ENCODE results near the gene HSPA4.

Gene HSPA4

DNA sequence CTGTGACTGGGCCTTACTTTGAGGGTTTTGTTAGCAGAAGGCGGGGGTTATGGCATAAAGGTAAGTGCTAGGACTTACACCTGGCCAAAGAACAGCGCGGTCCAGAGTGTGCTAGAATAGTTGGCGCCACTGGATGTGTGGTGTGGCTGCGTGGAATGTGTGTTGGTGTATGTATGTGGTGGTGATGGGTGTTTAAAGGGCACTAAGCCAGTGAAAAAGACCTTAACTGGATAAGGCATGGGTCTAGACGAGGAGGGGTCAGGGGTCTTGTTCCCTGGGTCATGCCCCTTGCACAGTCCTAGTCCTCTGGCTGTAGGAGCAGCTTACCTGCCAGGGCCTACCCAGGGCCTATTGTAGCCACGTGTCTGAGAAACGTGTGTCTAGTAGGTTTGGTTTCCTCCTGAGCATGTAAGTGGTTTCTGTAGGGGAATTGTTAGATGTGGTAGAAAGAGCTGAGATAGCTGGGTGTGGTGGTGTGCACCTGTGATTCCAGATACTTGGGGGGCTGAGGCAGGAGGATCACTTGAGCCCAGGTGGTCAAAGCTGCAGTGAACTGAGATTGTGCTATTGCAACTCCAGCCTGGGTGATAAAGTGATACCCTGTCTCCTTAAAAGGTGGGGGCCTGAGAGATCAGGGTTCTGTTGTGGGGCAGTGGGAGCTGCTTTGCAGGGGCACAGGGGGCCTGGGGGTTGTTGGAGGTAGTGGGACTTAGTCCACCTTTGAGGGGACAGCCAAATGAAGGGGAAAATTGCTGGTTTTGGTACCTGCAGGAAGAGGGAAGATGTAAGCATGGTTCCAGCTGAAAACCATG is 55.2 kb downstream of the HSPA4 start:
- H3F3A ChIP-seq (ENCODE audit: low read depth): no peaks in the 10 kb centered on the region
- no peak overlapping the region for H2AFZ ChIP-seq (ENCODE audit: low read length)
- no peak overlapping the region for H3K4me2 ChIP-seq (ENCODE audit: low read depth, low read length, poor library complexity, severe bottlenecking)
- no peaks in the 10 kb centered on the region for H4K20me1 ChIP-seq (ENCODE audit: insufficient read depth, low read length, poor library complexity, severe bottlenecking)
- no peaks in the 10 kb centered on the region for H3K9me2 ChIP-seq (replicated peaks; ENCODE audit: low read depth, low read length)
- TF ChIP-seq EZH2phosphoT487 (IDR thresholded peaks at IDR 0.05; ENCODE audit: borderline replicate concordance): no peak
- TF ChIP-seq, protein P1, sequence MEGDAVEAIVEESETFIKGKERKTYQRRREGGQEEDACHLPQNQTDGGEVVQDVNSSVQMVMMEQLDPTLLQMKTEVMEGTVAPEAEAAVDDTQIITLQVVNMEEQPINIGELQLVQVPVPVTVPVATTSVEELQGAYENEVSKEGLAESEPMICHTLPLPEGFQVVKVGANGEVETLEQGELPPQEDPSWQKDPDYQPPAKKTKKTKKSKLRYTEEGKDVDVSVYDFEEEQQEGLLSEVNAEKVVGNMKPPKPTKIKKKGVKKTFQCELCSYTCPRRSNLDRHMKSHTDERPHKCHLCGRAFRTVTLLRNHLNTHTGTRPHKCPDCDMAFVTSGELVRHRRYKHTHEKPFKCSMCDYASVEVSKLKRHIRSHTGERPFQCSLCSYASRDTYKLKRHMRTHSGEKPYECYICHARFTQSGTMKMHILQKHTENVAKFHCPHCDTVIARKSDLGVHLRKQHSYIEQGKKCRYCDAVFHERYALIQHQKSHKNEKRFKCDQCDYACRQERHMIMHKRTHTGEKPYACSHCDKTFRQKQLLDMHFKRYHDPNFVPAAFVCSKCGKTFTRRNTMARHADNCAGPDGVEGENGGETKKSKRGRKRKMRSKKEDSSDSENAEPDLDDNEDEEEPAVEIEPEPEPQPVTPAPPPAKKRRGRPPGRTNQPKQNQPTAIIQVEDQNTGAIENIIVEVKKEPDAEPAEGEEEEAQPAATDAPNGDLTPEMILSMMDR (conservative IDR thresholded peaks at IDR 0.05; ENCODE audit: low read length): no peak
- no peaks in the 10 kb centered on the region for H3K9me3 ChIP-seq (ENCODE audit: insufficient read depth, low read depth, low read length)
- H3K36me3 ChIP-seq (ENCODE audit: insufficient read depth, low read length): peaks cover 23% of the 10 kb centered on the region; the same call in 1 of the 2 replicates
- no peak overlapping the region for H3K4me3 ChIP-seq (ENCODE audit: low read length, poor library complexity, severe bottlenecking)
- H3K9ac ChIP-seq (ENCODE audit: low read depth, low read length, poor library complexity, severe bottlenecking): no peak overlapping the region
- no peaks in the 10 kb centered on the region for H3K4me1 ChIP-seq (ENCODE audit: insufficient read depth, low read length, poor library complexity, severe bottlenecking)
- no peaks in the 10 kb centered on the region for H3K79me2 ChIP-seq (ENCODE audit: insufficient read depth, low read length)
- no peaks in the 10 kb centered on the region for H3K27me3 ChIP-seq (ENCODE audit: insufficient read depth, low read length, poor library complexity, severe bottlenecking)

DNA sequence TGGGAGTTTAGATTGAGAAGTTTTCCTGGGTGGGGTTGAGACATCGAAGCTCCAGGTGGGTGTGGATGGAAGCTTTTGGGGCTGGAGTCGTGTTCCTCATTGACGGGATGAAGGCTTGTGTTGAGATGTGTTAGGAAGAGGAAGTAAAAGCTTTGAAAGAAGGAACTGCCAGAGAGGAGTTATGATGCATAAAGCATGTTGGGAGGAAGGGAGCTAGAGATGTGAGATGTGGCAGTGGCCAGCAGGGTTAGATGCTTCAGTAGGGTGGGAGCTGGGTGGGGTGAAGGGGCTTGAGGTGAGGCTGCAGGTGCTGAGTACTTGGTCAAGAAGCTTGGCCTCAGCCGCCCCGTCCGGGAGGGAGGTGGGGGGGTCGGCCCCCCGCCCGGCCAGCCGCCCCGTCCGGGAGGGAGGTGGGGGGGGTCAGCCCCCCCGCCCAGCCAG is 56.7 kb downstream of the HSPA4 start:
- no peaks in the 10 kb centered on the region for H3K4me1 ChIP-seq (ENCODE audit: insufficient read depth, low read length, poor library complexity, severe bottlenecking)
- H3K9ac ChIP-seq (ENCODE audit: low read depth, low read length, poor library complexity, severe bottlenecking): no peak overlapping the region
- no peak overlapping the region for H3K4me3 ChIP-seq (ENCODE audit: low read length, poor library complexity, severe bottlenecking)
- no peaks in the 10 kb centered on the region for H4K20me1 ChIP-seq (ENCODE audit: insufficient read depth, low read length, poor library complexity, severe bottlenecking)
- H3K79me2 ChIP-seq (ENCODE audit: insufficient read depth, low read length): no peaks in the 10 kb centered on the region
- TF ChIP-seq, protein P1 (conservative IDR thresholded peaks at IDR 0.05; ENCODE audit: low read length): no peak
- TF ChIP-seq EZH2phosphoT487 (IDR thresholded peaks at IDR 0.05; ENCODE audit: borderline replicate concordance): no peak
- H3K9me3 ChIP-seq (ENCODE audit: insufficient read depth, low read depth, low read length): no peaks in the 10 kb centered on the region
- no peak overlapping the region for H3K4me2 ChIP-seq (ENCODE audit: low read depth, low read length, poor library complexity, severe bottlenecking)
- H3K36me3 ChIP-seq (ENCODE audit: insufficient read depth, low read length): peaks cover 18% of the 10 kb centered on the region; the same call in 1 of the 2 replicates
- H3K27me3 ChIP-seq (ENCODE audit: insufficient read depth, low read length, poor library complexity, severe bottlenecking): no peaks in the 10 kb centered on the region
- H3F3A ChIP-seq (ENCODE audit: low read depth): no peaks in the 10 kb centered on the region
- H2AFZ ChIP-seq (ENCODE audit: low read length): no peak overlapping the region
- H3K9me2 ChIP-seq (replicated peaks; ENCODE audit: low read depth, low read length): no peaks in the 10 kb centered on the region

DNA sequence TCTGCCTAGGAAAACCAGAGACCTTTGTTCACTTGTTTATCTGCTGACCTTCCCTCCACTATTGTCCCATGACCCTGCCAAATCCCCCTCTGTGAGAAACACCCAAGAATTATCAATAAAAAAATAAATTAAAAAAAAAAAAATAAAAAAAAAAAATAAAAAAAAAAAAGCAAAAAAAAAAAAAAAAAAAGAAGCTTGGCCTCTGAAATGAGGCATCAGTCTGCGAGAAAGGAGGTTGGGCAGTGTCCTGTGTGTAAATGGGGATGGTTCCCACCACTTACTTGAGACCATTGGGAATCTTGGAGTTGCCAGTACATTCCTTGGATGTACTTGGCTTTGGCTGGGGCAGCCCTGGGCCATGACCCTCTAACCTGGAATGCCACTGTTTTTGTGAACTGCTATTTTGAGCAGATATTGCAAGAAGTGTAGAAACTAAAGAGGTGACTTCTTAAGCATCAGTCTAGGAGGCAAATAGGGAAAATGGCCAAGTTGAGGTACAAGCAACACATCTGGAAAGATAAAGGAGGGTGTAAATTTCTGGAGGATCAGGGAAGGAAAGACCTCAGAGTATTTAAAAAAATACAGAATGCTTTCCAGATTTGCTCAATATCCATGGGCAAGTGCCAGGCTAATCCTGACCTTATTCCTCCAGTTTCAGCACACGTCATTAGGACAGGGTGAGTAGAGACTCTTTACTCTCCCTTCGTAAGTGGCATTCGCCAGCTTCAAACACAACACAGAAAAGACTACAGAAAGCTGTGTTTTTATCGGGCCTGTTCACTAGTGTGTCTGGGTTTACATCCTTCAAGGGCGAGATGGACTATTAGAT is 58.1 kb downstream of the HSPA4 start:
- TF ChIP-seq, protein P1 (conservative IDR thresholded peaks at IDR 0.05; ENCODE audit: low read length): no peak
- no peak for TF ChIP-seq EZH2phosphoT487 (IDR thresholded peaks at IDR 0.05; ENCODE audit: borderline replicate concordance)
- Histone ChIP-seq H4K20me1 (ENCODE audit: insufficient read depth, low read length, poor library complexity, severe bottlenecking) (no peaks in the 10 kb centered on the region), H3K27me3 (ENCODE audit: insufficient read depth, low read length, poor library complexity, severe bottlenecking) (no peaks in the 10 kb centered on the region), H3K9ac (ENCODE audit: low read depth, low read length, poor library complexity, severe bottlenecking) (no peak overlapping the region), H3K79me2 (ENCODE audit: insufficient read depth, low read length) (no peaks in the 10 kb centered on the region), H3K4me1 (ENCODE audit: insufficient read depth, low read length, poor library complexity, severe bottlenecking) (no peaks in the 10 kb centered on the region), H3F3A (ENCODE audit: low read depth) (no peaks in the 10 kb centered on the region), H3K4me2 (ENCODE audit: low read depth, low read length, poor library complexity, severe bottlenecking) (no peak overlapping the region), H2AFZ (ENCODE audit: low read length) (no peak overlapping the region), H3K9me3 (ENCODE audit: insufficient read depth, low read depth, low read length) (no peaks in the 10 kb centered on the region), H3K4me3 (ENCODE audit: low read length, poor library complexity, severe bottlenecking) (no peak overlapping the region), H3K9me2 (replicated peaks; ENCODE audit: low read depth, low read length) (no peaks in the 10 kb centered on the region), H3K36me3 (ENCODE audit: insufficient read depth, low read length) (peaks cover 5% of the 10 kb centered on the region; the same call in 1 of the 2 replicates)
